Fibroblast of mammary gland (primary cell): ENCODE data around the gene MRPL21.

Experiments
- DNase-seq: peaks from one replicate; pipeline ENCODE4 v3.0.0-alpha.2; 2010; ENCODE audit warnings: low read depth
- H3K4me3 ChIP-seq: 2 replicates; pipeline ENCODE4 v1.5.1; 2011; ENCODE audit warnings: low read depth, mild to moderate bottlenecking, low read length, moderate library complexity; ENCODE audit not compliant: control insufficient read depth
- TF ChIP-seq, protein P1 (sequence below): conservative IDR thresholded peaks from 2 replicates; pipeline ENCODE4 v1.5.1; 2011; ENCODE audit warnings: low read depth, low read length, inconsistent platforms; ENCODE audit not compliant: control insufficient read depth, insufficient read depth

Gene MRPL21

DNA sequence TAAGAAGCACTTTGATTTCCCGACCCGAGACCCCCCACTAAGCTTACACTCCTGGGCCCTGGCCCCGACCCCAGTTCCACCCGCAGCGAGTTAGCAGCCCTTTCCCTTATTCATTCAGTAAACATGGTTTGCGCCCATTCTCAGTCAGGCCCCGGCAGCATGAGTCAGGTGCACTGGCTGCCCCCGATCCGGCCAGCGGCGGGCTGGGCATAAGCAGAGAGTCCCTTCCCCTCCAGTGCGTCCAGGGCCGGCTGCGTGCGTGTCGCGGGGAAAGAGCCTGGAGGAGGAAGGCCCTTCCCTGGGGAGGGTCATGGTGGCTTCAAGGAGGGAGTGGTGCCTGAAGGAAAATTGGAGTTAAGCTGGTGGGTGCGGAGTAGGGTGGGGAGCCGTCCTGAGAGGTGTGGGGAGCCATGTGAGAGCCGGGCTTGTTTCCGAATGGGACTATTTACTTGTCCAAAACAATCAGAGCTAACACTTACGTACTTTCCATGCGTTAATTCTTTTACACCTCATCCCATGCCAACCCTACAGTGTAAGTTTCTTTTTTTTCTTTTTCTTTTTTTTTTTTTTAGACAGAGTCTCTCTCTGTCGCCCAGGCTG is 716 bp upstream of the MRPL21 start:
- peak overlapping the region; percentile 100 for H3K4me3 ChIP-seq
- DNase-seq: peak; percentile 34
- TF ChIP-seq, protein P1, sequence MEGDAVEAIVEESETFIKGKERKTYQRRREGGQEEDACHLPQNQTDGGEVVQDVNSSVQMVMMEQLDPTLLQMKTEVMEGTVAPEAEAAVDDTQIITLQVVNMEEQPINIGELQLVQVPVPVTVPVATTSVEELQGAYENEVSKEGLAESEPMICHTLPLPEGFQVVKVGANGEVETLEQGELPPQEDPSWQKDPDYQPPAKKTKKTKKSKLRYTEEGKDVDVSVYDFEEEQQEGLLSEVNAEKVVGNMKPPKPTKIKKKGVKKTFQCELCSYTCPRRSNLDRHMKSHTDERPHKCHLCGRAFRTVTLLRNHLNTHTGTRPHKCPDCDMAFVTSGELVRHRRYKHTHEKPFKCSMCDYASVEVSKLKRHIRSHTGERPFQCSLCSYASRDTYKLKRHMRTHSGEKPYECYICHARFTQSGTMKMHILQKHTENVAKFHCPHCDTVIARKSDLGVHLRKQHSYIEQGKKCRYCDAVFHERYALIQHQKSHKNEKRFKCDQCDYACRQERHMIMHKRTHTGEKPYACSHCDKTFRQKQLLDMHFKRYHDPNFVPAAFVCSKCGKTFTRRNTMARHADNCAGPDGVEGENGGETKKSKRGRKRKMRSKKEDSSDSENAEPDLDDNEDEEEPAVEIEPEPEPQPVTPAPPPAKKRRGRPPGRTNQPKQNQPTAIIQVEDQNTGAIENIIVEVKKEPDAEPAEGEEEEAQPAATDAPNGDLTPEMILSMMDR: no peak

DNA sequence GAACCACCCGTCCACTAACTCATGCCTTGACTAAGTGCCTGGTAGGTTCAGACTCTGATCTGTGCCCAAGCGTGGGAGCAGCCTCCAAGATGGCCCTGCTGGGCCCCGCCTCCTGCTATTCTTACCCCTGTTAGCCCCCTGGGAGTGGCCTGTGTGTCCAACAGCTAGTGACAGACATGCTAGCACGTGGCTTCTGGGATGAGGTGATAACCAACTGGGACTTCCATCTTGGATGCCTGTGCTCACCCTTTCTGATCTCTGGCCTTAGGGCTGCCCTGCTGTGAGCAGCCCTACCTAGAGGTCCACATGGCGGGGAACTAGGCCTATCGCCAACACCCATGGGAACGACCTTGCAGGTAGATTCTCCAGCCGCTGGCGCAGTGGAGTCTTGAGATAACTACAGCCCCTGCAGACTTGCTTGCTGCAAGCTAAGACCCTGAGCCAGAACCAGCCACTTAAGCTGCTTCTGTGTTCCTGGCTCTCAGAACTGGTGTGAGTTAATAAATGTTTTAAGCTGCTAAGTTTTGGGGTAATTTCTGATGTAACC is 2.7 kb downstream of the MRPL21 start:
- H3K4me3 ChIP-seq: no peak overlapping the region
- TF ChIP-seq, protein P1: no peak
- no peak for DNase-seq

DNA sequence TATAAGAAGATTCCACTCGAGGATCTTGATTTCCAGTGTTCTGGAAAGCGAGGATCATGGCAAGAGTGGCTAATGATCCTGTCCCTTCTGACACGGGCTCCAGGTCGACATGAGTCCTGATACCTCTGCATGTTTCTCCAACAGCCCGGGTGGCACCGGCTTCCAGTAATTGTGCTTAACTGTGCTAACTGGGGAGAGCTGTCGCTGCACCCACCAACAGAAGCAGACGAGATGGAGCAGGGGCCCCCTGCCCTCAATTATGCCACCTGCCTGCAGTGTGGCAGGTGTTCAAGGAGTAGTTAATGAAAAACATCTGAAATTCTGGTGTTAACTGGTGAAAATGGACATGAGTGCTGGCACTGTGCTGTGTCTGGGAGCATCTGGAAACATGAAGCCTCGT is 6.2 kb downstream of the MRPL21 start:
- no peak for DNase-seq
- H3K4me3 ChIP-seq: no peak overlapping the region

DNA sequence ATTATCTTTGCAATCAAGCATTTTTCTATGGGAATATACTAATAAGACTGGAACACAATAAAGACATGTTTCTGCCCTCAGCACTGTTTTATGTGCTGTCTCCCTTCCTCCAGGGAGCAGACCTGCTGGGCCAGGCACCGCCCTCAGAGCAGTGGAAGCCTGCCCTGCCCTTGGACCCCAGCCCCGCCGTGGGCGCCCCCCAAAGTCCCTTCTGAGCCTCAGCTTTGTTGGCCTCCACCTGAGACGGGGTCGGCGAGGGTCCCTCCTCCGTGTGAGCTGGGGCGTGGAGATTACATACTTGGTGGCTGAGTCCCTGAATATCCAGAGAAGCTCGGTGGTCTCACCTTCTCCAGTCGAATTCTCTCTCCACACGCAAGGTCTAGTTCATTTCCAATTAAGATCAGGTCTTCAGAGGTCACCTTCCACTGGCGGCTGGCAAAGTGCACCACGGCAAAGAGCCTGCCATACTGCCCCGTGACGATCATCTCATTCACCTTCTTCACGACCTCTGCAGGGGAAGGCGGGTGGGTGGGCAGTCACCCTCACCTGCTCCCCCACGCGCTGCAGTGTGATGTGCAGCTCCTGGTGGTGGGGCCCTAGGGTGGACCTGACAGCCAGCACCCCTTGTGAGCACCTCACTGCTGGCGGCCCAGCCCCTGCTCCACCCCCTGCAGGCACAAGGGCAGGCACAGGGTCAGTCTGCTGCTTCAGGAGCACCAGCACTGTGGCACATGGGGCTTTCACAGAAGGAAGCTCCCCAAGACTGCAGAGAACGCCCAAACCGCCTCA is 7.3 kb downstream of the MRPL21 start:
- TF ChIP-seq, protein P1: no peak
- H3K4me3 ChIP-seq: no peak overlapping the region
- DNase-seq: no peak

More for the DNA sequence above, 6.2 kb downstream of the MRPL21 start:
- TF ChIP-seq, protein P1: no peak

DNA sequence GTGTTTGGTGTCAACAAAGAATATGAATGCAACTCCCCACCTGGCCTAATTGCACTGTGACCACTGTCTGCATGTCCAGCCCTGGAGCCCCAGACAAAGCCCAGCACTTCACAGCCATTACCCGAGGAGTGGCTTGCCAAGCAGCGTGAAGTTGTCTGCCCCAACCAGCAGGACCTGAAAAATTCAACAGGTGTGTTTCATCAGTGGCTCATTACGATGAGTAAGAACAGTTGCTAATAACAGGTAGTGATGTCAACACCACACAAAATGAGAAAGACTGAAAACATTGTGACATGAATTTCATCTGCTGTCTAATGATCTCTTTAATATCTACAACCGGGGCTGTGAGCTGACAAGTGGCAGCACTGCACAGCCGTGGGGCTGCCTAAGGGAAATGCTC is 10.3 kb downstream of the MRPL21 start:
- no peak for DNase-seq
- TF ChIP-seq, protein P1: no peak
- no peak overlapping the region for H3K4me3 ChIP-seq

DNA sequence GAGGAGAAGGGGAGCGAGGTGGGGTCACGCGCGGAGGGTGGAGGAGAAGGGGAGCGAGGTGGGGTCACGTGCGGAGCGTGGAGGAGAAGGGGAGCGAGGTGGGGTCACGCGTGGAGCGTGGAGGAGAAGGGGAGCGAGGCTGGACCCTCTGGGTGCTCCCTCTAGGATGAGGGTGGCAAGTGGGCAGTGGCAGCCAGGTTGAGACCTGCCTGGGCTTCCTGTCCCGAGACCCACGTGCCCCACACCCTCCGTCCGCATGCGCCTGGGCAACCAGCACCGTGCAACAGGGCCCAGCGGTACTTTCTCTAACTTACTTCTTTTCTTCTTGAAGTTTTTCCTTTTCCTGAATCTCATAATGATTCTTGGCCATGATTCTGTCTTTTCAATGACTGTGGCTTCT is 11.1 kb downstream of the MRPL21 start:
- TF ChIP-seq, protein P1: no peak
- DNase-seq: no peak
- H3K4me3 ChIP-seq: no peak overlapping the region
